Measurements from ENCODE around the gene RNF186. TPM values are rescaled to one million over a fixed set of nuclear protein-coding genes. Genes with fewer than 3 reads are reported as not detected.

Gene RNF186
- polyA plus RNA-seq, 1 donor from 2014 or later = not detected

- Histone ChIP-seq H3K9ac (ENCODE audit: low read length) (no peak overlapping the region), H4K20me1 (ENCODE audit: insufficient read depth) (no peaks in the 10 kb centered on the region), H3K9me2 (ENCODE audit: insufficient read depth, low read length) (no peaks in the 10 kb centered on the region), H3K4me3 (ENCODE audit: low read length) (no peak overlapping the region), H3K9me3 (ENCODE audit: low read length) (no peaks in the 10 kb centered on the region), H3K27me3 (ENCODE audit: insufficient read depth, low read depth, low read length) (no peaks in the 10 kb centered on the region), H3K27ac (ENCODE audit: low read length) (no peak overlapping the region), H3F3A (ENCODE audit: insufficient read depth, low read length, poor library complexity, severe bottlenecking) (no peaks in the 10 kb centered on the region), H2AFZ (ENCODE audit: low read depth, low read length) (no peak overlapping the region), H3K36me3 (ENCODE audit: insufficient read depth, low read length) (no peaks in the 10 kb centered on the region), H3K4me2 (ENCODE audit: low read length) (no peak overlapping the region), H3K79me2 (replicated peaks; ENCODE audit: insufficient read depth, low read length) (no peaks in the 10 kb centered on the region)
- no peak for TF ChIP-seq EZH2 (IDR thresholded peaks at IDR 0.05; ENCODE audit: borderline replicate concordance, insufficient read depth, low read length, poor library complexity, severe bottlenecking)
- no peak for TF ChIP-seq POLR2AphosphoS5 (IDR thresholded peaks at IDR 0.05)
- no peak for TF ChIP-seq SMC3 (conservative IDR thresholded peaks at IDR 0.05; ENCODE audit: poor library complexity)
- TF ChIP-seq EP300 (conservative IDR thresholded peaks at IDR 0.05; ENCODE audit: poor library complexity, severe bottlenecking) = no peak
- TF ChIP-seq CTCF (IDR thresholded peaks at IDR 0.05; ENCODE audit: poor library complexity, severe bottlenecking) = no peak
- no peak for TF ChIP-seq REST (IDR thresholded peaks at IDR 0.05; ENCODE audit: borderline replicate concordance)
- TF ChIP-seq TAF1 (IDR thresholded peaks at IDR 0.05; ENCODE audit: low read depth) = no peak
- TF ChIP-seq MXI1 (conservative IDR thresholded peaks at IDR 0.05; ENCODE audit: poor library complexity, severe bottlenecking) = no peak
- TF ChIP-seq RAD21 (conservative IDR thresholded peaks at IDR 0.05) = no peak
These were observed 1.5 kb downstream of the RNF186 start for GRCh38 chr1:19813643-19813960.

DNA sequence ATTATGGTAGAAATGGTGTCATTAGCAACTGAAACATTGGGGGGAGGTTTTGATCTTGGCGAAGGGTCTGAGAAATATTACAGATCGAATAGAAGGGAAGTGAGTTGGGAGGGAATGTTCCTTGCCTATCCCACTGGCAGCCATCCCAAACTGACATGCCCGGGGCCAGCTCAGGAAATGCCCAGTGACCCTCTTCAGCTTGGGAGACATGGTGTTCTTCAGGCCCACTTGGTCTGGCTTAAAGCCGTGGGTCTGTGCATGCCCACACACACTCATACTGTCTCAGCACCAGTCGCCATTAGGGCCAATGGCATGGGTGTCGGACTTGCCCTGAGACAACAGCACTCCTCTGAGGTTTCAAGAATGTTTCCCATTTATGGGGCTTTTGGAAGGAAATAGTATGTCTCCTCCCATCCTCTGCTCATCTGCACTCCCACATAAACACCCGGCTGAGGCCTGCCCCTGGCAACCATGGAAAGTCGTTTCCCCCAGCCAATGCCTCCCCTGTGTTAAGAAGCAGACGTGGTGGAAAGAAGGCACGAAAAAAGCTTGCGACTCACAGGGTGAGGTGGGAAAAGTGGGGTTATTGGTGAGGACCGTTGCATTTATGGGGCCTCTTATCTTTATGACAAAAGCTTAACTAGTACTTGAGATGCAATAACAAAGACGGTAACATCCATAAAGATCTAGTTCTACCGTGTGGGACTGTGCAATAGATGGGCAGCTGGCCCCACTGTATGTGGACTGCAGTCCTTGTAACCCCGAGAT, 2.0 kb downstream of the RNF186 start:
- Histone ChIP-seq H3K79me2 (replicated peaks; ENCODE audit: insufficient read depth, low read length) (no peaks in the 10 kb centered on the region), H3K4me3 (ENCODE audit: low read length) (no peak overlapping the region), H3K27me3 (ENCODE audit: insufficient read depth, low read depth, low read length) (no peaks in the 10 kb centered on the region), H3K4me2 (ENCODE audit: low read length) (no peak overlapping the region), H3K36me3 (ENCODE audit: insufficient read depth, low read length) (no peaks in the 10 kb centered on the region), H3K9me2 (ENCODE audit: insufficient read depth, low read length) (no peaks in the 10 kb centered on the region), H3K9ac (ENCODE audit: low read length) (no peak overlapping the region), H2AFZ (ENCODE audit: low read depth, low read length) (no peak overlapping the region), H3K27ac (ENCODE audit: low read length) (no peak overlapping the region), H3F3A (ENCODE audit: insufficient read depth, low read length, poor library complexity, severe bottlenecking) (no peaks in the 10 kb centered on the region), H4K20me1 (ENCODE audit: insufficient read depth) (no peaks in the 10 kb centered on the region), H3K9me3 (ENCODE audit: low read length) (no peaks in the 10 kb centered on the region)
- no peak for TF ChIP-seq RAD21 (conservative IDR thresholded peaks at IDR 0.05)
- no peak for TF ChIP-seq REST (IDR thresholded peaks at IDR 0.05; ENCODE audit: borderline replicate concordance)
- no peak for TF ChIP-seq SMC3 (conservative IDR thresholded peaks at IDR 0.05; ENCODE audit: poor library complexity)
- no peak for TF ChIP-seq POLR2AphosphoS5 (IDR thresholded peaks at IDR 0.05)
- TF ChIP-seq EP300 (conservative IDR thresholded peaks at IDR 0.05; ENCODE audit: poor library complexity, severe bottlenecking) = no peak
- TF ChIP-seq EZH2 (IDR thresholded peaks at IDR 0.05; ENCODE audit: borderline replicate concordance, insufficient read depth, low read length, poor library complexity, severe bottlenecking) = no peak
- no peak for TF ChIP-seq TAF1 (IDR thresholded peaks at IDR 0.05; ENCODE audit: low read depth)
- no peak for TF ChIP-seq MXI1 (conservative IDR thresholded peaks at IDR 0.05; ENCODE audit: poor library complexity, severe bottlenecking)
- no peak for TF ChIP-seq CTCF (IDR thresholded peaks at IDR 0.05; ENCODE audit: poor library complexity, severe bottlenecking)

Data from neural cell (in vitro differentiated cells).